PC-3 (cell line): ENCODE measurements around the gene OMG.

Experiments used
- CTCF ChIP-seq: fragments of 300-600 bp; sonication (generic); conservative IDR thresholded peaks from 2 replicates; pipeline ENCODE4 v1.5.1; 2017; ENCODE audit warnings: antibody characterized with exemption, low read depth, mild to moderate bottlenecking, low read length
- EZH2 ChIP-seq: fragments of 300-600 bp; sonication (generic); IDR thresholded peaks from one replicate; pipeline ENCODE4 v1.6.1; 2017; ENCODE audit warnings: antibody characterized with exemption, mild to moderate bottlenecking, low read length; ENCODE audit not compliant: unreplicated experiment
- EZH2phosphoT487 ChIP-seq: fragments of 300-600 bp; sonication (generic); IDR thresholded peaks from 2 replicates; pipeline ENCODE4 v1.6.1; 2018; ENCODE audit warnings: mild to moderate bottlenecking, antibody characterized with exemption, low read length, borderline replicate concordance

DNA sequence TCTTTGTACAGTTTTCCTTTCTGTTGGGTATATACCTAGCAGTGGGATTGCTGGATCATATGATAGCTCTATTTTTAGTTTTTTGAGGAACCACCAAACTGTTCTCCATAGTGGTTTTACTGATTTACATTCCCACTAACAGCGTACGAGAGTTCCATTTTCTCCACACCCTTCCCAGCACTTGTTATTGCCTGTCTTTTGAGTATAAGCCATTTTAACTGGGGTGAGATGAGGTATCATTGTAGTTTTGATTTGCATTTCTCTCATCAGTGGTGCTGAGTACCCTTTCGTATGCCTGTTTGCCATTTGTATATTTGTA lies 17.7 kb upstream of the OMG start:
- TF ChIP-seq CTCF (no peak), EZH2 (no peak), EZH2phosphoT487 (no peak)
